SKM-1 (cell line): ENCODE data around the gene SPATA9.

Source experiments
- DNase-seq: peaks from one replicate; lab custom pipeline; 2025; ENCODE audit not compliant: unreplicated experiment; lab: John Stamatoyannopoulos, UW

Gene SPATA9

DNA sequence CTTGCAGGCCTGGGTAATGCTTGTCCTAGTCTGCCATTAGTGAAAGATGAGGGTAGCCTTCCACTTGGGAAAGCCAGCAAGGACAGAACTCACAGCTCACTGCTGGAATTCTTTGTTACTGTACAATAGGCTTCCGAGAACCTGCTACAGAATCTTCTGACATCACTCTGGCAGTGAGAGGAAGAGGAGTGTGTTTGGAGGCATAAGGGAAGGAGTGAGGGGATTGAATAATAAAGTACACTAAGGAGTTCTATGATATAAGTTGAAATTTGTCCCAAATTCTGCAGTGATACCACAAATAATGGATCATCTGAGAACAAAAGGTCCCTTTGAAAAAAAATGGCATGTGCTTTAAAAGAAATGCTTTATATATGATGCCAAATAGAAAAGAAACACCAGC is at the start of gene SPATA9:
Gene SPATA9 (minus strand): TSS at position 101 of the 400 bp plus-strand sequence. CDS start 137 bp downstream, outside the sequence.
- no peak for DNase-seq

GRCh38 chr5:95731571-95732554 is 49.1 kb upstream of the SPATA9 start:
- DNase-seq, result no peak

- DNase-seq, result no peak
These were observed 48.2 kb upstream of the SPATA9 start, which contains the start of gene RHOBTB3 for GRCh38 chr5:95730730-95731570. Gene RHOBTB3 (plus strand): TSS chr5:95731336. CDS start chr5:95731683, 347 bp downstream.

DNA sequence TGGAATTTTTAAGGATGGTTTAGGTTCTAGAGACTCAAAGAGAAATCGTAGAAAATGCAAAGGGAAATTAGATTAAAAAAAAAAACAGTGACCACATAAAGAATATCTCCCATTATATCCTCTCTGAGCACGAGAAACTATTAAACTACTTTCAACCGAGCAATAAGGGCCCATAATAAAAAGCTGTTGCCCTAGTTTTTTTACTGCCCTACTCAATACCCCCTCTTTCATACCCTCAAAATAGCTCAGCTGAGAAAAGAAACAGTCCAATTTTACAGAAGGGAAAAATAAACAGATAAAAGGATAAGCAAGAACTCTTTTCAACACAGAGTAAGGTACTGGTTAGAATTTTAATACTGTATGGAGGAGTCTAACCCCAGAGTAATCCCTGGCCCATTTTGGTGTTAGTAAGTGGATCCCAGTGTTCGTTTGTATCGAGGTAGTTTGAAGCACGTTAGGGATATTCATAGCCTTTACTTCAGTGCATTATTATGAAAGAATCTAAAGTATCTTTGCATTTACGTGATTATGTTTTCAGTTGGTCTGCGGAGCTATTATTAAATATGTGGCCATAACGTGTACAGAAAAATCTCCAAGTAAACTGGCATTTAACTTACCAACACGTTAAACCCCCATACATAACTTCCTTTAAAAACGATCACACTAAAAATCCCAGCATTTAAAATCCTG is 47.4 kb upstream of the SPATA9 start:
- no peak for DNase-seq

- no peak for DNase-seq
These were observed 46.6 kb upstream of the SPATA9 start for GRCh38 chr5:95729115-95730010.

GRCh38 chr5:95728494-95729114 is 45.8 kb upstream of the SPATA9 start:
- no peak for DNase-seq

DNA sequence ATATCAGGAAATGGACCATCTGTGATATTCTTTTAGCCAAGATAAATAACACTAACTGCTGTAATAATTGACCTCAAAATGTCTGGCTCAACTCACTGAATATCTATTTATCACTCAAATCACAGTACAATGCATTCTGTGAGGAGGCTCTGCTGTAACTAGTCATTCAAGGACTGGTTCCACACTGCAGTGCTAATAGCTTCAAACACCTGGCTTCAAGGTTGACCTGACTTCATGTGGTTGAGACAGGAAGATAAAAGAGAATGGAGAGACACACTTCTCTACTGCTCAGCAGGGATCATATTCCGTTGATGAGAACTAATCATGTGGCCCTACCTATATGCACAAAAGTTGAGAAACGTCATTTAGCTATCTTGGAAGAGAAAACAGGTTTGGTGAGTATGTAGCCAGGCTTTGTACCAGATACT is 45.0 kb upstream of the SPATA9 start:
- no peak for DNase-seq

- no peak for DNase-seq
These were observed 44.3 kb upstream of the SPATA9 start for GRCh38 chr5:95726811-95727763.

DNA sequence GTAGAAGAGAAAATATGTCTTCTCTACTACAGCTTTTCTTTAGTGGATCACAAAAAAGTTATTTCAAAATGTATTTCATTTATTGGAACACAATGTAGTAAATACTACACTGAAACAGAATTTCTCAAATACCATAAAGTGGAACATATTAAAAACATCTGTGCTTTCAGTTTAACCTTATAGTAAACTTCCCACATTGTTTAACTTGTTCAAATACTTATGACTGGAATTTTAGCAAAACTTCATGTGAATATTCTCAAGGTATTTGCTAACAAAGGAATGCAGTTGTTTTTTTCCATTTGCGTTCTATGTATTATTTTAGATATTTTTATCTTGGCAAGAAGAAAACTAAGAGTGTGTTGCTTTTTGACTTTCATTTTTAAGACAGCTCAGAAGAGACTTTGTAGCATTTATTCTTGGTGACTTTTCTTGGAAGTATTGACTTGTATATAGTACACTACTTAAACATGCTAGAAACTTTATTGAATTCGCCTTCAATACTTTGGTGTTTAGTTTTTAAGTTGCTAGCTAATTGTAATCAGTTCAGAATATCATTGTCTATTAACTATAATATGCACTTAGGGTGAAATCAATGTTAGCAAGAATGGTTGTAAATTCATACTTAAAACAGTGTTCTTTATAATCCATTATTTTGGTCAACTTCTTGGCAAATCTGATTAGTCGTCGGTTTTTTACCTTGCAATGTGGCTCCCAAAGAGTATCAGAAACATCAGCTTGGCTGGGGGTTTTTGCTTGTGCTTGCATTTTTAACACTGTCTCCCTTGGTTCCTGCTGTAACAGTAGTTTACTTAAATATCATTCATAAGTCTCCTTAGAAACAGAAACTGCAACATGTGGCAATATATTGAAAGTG is 43.4 kb upstream of the SPATA9 start:
- DNase-seq, result no peak

DNA sequence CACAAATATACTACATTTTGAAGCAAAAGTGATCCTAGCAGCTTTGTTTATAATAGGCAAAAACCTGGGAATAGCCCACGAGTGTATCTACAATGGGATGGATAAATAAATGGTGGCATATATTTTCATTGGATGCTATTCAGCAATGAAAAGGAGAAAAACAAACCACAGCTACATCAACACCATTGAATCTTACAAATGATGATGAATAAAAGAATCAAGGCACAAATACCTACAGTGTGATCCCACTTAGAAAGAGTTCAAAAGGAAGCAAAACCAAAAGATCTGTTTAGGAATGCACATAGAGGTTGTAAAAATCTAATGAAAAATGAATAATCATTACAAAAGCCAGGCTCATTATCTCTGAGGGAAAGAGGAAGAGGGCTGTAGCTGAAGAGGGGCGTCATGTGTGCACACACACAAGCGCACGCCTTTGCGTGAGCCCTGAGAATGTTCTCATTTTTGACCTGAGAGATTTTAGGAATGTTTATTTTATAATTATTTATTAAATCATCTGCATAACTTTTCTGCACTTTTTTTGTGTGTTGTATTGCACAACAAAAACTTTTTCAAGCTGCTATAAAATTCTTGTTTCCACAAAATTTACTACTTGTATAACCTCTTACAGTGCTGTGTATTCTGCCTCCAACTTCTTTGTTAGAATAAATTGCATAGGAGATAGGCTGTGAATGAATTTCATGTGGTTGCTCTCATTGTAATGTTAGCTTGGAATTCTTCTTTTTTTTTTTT is 42.5 kb upstream of the SPATA9 start:
- DNase-seq, result no peak

DNA sequence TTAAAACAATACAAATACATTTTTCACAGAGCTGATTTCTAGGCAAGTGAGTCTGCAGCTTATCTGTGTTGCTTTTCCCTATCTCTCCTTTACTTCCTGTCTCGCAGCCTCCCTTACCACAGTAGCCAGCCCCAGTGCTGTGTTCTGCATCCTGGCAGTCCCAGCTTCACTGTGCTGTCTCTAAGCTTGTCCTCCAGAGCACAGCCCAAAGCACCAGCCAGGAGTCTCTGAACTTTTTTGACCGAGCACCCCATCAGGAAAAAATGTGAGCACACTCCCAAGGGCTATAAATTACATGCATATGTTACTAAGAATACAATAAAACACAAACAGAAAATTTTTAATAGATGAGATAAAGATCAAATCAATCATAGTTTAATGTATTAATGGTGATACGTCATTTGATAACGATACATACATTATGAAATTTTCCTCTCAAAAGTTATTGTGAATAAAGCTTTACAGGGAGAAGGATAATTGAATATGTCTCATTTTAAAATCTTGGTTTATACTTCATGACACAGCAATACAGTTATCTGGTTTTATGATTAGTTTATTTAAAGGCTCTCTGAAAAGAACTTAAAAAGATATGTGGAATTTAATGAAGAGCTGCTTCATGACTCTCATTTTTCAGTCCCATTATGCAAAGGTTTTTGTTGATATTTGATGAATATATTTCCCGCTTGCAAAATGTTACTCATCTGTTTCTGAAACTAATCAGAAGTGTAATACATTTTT is 41.0 kb upstream of the SPATA9 start:
- DNase-seq, result no peak

DNA sequence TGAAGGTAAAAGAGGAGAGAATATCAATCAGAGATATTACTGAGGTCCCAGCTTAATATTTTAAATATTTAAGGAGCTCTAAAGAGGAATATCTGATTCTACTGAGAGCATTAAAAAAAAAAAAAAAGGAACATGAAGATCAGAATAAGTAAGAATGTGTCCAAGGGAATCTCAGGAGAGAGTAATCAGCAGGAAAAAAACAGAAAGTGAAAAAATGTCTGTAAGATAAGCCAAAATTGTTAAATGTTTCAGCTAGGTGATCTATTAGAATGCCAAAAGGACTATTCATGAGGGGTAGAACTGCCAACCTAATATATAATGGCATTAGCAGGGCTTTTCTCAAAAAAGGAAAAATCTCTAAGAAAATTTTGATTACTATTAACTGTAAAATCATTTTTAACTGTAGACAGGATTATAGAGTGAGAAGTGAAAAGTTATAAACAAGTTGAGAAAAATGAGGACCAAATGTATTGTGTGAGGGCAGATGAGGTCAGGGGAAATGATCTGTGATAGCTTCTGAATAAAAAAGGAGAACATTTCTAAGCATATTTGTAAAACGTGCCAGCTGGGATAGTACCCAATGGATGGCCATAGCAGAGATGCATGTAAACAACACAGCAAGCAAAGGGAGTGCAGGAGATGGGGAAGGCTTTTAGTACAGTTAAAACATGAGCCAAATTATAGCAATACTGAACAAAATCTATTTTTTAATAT is 38.9 kb upstream of the SPATA9 start:
- DNase-seq, result no peak

GRCh38 chr5:95720094-95720786 is 37.4 kb upstream of the SPATA9 start:
- no peak for DNase-seq

DNA sequence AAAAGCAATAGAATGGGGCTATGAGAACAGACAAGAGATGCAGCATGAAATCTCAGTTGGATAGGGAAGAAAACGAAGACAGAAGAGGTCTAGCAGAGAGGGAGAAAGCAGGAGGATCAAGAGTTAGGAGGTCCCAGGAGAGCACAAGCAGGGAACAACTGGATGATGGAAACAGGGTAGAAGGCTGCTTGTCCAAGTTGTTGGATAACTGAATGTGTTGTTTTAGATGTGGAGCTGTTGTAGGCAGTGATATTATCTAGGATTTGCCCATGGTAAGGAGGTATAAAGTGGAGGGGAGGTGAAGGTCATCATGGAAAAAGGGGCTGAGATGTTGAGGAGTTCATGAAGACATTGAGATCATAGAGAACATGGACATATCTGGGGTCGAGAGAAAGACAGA is 35.9 kb upstream of the SPATA9 start:
- no peak for DNase-seq

DNA sequence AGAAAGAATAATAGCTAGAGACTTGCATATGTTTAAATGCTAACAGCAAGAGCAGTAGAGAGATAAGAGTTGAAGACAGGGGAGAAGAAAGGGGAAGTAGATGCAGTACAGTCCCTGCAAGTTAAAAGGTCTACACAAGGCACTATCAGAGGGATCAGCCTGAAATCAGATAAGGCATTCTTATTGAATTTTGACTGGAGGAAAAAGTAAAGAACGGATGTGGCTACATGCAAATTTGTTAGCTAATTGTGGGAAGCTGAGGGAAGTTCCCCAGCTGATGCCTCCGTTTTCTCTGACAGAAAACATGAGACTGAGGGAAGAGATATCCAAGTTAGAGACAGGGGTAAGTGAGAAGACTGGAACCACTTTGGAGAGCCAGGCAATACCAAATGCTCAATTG is 35.4 kb upstream of the SPATA9 start:
- peak; percentile 93 for DNase-seq
